Mononuclear cell (primary cell): ENCODE measurements around the gene CEP55. TPM values are rescaled to one million over a fixed set of nuclear protein-coding genes. Genes with fewer than 3 reads are reported as not detected.

Experiments used
- total RNA-seq: library from RNA; depleted of rRNA; stranded (reverse); fragments of >200 nt; gene quantifications from one replicate; pipeline ENCODE4 v1.2.3, GENCODE V29; 2012

The CEP55 gene
- total RNA-seq, 1 donor: 0.42 TPM

Other genes with a start within 250 kb of the CEP55 start
- 5.2 TPM for gene MYOF, start 14.3 kb upstream of the CEP55 start, total RNA-seq
- gene FFAR4, start 70.1 kb downstream of the CEP55 start, total RNA-seq: under 0.01 TPM
- not detected for gene RBP4, start 104.6 kb downstream of the CEP55 start, total RNA-seq
- not detected for gene PDE6C, start 115.9 kb downstream of the CEP55 start, total RNA-seq
- 12.2 TPM for gene FRA10AC1, start 206.0 kb downstream of the CEP55 start, total RNA-seq